HTERT RPE-1 (cell line): ENCODE data around the gene MED27.

ENCODE experiments used
- in situ Hi-C: fragments of 300-500 bp; cut with MboI; formaldehyde crosslinking; loops from 4 replicates; pipeline ENCODE4 v1.14.3; 2020; ENCODE audit warnings: low sequenced_read_pairs

The MED27 gene

DNA sequence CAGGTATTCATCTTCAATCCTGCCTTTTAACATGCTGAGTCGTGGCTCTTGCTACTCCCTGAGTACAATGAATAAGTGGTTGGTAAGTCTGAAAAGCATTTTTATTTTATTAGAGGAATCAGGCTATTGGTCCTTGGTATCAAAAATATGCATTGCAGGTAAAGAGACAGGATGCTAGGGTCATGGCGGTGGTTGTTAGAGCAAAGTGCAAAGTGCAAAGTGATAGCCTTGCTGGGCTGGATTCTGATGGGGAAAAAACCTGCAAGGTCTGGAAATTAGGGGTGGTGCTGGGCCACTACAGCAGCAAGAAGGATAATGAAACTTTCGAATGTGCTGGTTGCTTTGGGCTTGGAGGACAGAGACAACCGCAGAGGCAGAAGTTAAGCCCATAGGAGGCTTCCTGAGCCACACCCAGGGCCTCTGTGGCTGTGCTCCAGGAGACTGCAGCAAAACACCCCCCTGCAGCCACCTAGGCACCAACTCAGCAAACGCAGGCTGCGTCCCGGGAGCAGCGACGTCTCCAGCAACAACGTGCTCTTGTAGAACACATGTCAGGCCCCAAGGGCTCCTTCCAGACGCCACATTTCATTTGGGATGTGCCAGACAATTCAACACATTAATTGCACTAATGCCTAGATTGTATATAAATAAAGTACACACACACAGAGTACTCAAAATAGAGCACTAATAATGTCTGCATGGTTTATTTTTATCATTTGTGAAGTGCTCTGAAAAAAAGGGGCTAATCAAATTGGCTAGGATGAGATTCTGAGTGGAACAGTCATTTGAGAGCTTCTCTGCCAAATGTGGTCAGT, 190.0 kb downstream of the MED27 start:
- in situ Hi-C loops, result no loop called here

DNA sequence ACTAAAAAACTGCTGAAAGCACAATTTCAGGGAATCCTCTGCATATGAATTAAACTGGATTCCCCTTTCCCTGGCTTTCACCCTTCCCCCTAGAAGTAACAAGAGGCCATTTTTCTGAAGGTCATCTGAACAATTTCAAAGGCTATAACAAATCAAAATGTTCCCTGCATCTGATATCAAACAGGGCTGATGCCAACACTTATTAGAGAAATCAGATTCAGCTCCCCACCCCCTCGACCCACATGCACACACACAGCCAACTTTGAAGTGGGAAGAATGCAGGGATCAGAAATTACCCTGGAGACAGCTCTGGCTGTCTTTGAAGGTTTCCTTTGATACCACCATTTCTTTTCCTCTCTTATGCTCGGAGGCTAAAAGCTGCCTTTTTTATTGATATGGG, 190.7 kb downstream of the MED27 start:
- in situ Hi-C loops, result no loop called here

- in situ Hi-C loops, result no loop called here
Measured at GRCh38 chr9:131887680-131888079, 192.0 kb downstream of the MED27 start.

DNA sequence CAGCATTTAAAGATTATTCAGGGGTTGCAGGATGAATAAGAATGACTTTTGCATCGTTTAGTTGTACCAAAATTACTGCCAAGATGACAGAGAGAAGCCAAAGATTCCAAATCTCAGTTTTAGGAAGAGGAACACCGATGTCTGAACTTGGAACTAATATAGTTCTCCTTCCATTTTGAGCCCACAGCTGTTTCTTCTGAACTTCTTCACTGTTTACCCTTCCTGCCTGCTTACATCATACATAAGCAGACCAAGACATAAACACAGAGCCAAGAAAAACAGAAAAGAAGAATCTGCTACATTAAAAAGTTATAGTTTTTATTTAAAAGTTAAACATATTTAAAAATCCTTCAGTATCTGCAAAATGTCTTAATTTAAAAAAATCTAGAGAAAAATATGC, 192.8 kb downstream of the MED27 start:
- in situ Hi-C loops, result no loop called here

DNA sequence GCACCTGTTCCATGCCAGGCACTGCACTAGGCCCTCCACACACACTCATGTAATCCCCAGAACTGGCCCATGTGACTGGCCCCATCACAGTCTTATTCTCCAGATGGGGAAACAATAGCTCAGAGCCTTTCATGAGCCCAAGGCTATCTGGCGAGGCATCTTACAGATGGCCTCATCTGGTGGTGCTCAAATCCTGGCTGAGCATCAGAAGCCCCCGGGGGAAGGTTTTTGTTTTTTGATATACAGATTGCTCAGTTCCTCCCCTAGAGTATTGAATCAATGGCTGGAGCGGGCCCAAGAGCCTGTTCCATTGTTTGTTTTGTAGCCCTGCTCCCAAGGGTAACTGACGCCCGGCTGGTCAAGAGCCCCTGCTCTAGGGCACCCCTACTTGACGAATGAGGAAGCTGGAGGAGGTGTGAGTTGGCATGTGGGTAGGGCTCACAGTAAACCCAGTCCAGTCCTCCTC, 194.5 kb downstream of the MED27 start:
- in situ Hi-C loops, result no loop called here

GRCh38 chr9:131884222-131884621, 195.4 kb downstream of the MED27 start:
- in situ Hi-C loops, result no loop called here

DNA sequence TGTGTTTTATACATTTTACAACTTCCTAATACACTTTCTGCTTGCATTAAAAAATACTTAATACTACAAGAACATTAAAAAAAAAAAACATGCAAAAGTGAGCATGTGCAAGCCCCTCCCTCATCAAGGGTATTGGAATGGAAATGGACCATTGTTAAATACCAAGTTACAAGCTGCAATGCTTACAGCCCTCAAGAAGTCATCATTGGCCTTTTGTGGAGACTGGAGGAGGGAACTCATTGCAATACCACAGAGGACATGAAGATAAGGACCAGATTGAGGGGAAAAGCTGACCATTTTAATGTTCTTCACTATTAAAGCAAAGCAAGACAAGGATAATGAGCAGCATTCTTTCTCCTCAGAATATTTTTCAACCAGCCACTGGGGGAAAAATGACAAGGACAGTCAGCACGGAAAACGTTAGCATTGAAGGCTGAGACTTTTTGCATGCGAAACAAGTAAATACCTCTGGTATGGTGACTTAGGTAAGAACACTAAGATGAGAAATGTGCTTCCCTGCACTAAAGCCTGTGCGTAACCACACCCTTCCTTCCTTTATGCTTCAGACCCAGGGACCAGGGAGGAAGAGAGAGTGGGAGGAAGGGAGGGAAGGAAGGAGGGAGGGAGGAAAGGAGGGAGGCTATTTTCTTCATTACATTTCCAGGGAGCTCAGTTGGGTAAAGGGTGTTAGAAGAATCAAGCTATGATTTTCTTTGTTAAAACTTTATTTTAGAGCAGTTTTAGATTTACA, 198.7 kb downstream of the MED27 start:
- in situ Hi-C loops, result no loop called here

- in situ Hi-C loops, result no loop called here
Measured at GRCh38 chr9:131879911-131880290, 199.8 kb downstream of the MED27 start.

GRCh38 chr9:131879181-131879910, 200.3 kb downstream of the MED27 start:
- in situ Hi-C loops, result no loop called here

- in situ Hi-C loops, result no loop called here
Measured at GRCh38 chr9:131876486-131876885, 203.2 kb downstream of the MED27 start.

- in situ Hi-C loops, result no loop called here
Measured at GRCh38 chr9:131875828-131876485, 203.7 kb downstream of the MED27 start.

- in situ Hi-C loops, result no loop called here
Measured at GRCh38 chr9:131874916-131875670, 204.6 kb downstream of the MED27 start.

DNA sequence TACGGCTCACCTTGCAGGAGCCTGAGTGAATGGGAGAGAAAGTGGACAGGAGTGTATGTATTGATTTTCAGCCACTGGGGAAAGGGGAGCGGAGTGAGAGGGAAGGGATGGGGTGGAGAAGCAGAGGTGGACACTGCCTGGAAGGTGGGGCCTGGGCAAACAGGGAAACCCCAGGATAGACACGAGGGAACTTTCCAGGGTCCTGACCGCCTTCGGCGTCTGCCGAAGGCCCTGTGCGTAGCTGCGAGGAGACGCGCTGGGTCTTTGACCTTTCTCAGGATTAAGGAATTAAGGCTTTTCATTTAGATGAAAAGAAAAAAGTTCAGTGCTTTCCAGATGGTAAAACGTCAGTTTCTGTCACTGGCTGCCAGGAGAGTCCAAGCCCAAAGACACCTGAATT, 205.2 kb downstream of the MED27 start:
- in situ Hi-C loops, result no loop called here

DNA sequence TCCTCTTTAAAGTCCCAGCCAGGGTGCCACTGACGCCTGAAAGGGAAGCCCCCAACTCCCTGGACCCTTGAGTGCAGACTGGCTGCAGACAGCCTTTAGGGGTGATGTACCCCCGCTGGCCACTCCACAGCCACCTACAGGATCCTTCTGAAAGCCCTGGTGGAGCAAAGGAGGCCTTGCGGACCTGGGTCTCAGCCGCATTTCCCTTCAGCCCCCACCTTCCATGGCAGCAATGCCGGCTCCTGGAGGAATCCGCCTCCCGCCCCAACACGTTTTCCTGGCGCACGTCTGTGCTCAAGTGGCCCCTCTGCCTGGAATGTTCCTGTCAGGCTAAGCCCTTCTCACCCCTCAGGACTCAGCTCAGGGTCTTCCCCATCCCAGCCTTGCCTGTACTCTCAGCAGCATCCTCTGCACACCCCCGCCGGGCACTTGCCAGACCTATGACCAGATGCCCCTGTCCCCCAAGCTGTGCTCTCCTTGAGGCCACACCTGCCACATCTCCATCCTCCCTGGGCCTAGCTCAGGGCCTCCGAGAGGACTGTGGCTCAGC, 205.7 kb downstream of the MED27 start:
- in situ Hi-C loops, result no loop called here

GRCh38 chr9:131873335-131873734, 206.3 kb downstream of the MED27 start:
- in situ Hi-C loops, result no loop called here

DNA sequence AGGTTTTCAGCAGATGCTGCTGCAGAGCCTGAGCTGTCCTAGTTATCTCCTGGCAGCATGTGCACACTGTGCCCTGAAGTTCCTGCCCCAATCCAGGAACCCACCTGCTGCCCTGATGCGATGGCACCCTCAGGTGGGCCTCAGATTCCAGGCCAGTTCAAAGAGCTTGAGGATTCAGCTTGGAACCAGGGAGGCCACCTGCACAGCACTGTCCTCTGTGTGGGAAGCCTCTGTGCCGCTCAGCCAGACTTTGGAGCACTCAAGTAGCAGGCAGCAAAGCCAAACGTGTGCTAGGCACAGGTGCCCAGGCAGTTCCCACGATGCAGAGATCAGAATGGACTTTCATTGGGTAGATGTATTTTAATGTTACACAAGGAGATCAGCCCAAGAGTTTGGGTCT, 207.0 kb downstream of the MED27 start:
- in situ Hi-C loops, result no loop called here

DNA sequence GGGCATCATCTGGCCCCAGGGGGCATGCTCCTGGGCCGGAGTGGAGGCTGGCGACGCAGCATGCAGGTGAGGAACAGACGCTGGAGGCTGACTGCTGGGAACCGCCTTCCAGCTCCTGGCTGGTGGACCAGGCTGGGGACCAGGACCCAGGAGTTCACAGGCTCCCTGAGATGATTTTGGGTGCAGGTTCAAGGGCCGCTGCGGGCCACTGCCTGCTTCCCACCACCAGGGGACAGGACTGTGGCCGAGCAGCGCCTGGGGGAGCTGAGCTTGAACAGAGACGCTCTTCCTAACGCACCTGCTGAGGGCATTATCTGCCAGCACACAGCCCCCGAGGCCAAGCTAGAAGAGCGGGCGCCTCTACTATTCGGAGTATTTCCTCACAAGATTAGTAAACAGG, 207.7 kb downstream of the MED27 start:
- in situ Hi-C loops, result no loop called here

DNA sequence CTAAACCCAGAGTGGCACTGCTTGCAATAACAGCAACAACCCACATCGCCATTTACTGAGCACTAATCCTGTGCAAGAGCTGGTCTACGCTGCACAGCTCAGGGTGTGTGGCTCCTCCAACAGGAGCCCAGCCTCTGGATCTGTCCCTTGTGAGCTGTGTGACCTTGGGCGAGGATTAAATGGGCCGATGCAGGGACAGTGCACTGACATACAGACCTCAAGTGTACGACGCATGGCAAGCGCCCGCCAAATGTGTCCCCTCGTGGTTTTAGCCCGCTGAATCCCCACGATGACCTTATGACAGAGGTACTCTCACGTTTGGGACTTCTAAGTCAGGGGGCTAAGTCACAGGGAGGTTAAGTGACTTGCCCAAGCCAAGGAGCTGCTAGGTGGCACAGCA, 209.5 kb downstream of the MED27 start:
- in situ Hi-C loops, result no loop called here

DNA sequence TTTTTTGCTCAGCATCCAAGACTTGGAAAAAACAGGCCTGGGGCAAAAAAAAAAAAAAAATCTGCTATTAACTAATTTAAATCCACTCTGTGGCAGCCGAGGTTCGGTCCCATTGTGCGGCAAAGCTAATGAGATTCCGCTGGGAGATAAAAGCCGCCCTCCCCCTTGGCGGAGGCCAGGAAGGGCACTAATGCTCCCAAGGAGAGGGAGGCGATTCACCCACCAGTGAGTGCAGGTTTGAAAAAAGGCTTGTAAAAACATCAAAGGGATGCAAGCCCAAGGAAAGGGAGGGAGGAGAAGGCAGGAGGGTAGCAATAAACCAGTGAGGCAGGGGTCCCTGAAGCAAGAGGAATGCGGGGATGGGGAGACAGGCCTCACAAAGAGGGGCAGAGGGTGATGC, 210.3 kb downstream of the MED27 start:
- in situ Hi-C loops, result no loop called here

- in situ Hi-C loops, result no loop called here
Measured at GRCh38 chr9:131868766-131869165, 210.9 kb downstream of the MED27 start.
